PC-3 (cell line): ENCODE results near the gene PRADC1. TPM values are rescaled to one million over a fixed set of nuclear protein-coding genes. Genes with fewer than 3 reads are reported as not detected.
A peak's percentile ranks its signal among the peaks of the same experiment; 100 is the strongest.

Experiments
- ATAC-seq: fragments of 200-7000 bp; cut with Tn5 transposase; 2 replicates; pipeline ENCODE4 v1.9.1; 2020; ENCODE audit warnings: mild to moderate bottlenecking, moderate library complexity
- BruUV-seq: library from RNA; stranded (reverse); fragments of 400-500 nt; replicated peaks from 2 replicates; lab custom pipeline; 2021; lab: Mats Ljungman, UMichigan
- CTCF ChIA-PET: fragments of 300-600 bp; sonication (Branson Sonifier 250); formaldehyde crosslinking; loops from one replicate; lab custom pipeline; 2022; ENCODE audit warnings: antibody characterized with exemption; lab: Charles Lee
- POLR2A ChIA-PET: fragments of 300-600 bp; sonication (Branson Sonifier 250); formaldehyde crosslinking; loops from one replicate; lab custom pipeline; 2022; ENCODE audit warnings: antibody characterized with exemption; ENCODE audit not compliant: unreplicated experiment; lab: Charles Lee
- DNase-seq: peaks from one replicate; pipeline ENCODE4 v3.0.0-alpha.2; 2015
- H2AFZ ChIP-seq: fragments of 300-600 bp; sonication (generic); 2 replicates; pipeline ENCODE4 v1.6.0; 2016; ENCODE audit warnings: antibody characterized with exemption, low read length
- H3F3A ChIP-seq: fragments of 300-600 bp; sonication (generic); one replicate; pipeline ENCODE4 v1.6.0; 2017; ENCODE audit warnings: antibody characterized with exemption, low read length, control low read depth, mild to moderate bottlenecking; ENCODE audit not compliant: unreplicated experiment
- H3K27ac ChIP-seq: fragments of 300-600 bp; sonication (generic); 2 replicates; pipeline ENCODE4 v1.5.1; 2016; ENCODE audit warnings: mild to moderate bottlenecking, low read length
- H3K27me3 ChIP-seq: fragments of 300-600 bp; sonication (generic); 2 replicates; pipeline ENCODE4 v1.6.1; 2016; ENCODE audit warnings: low read length, mixed read lengths
- H3K36me3 ChIP-seq: fragments of 300-600 bp; sonication (generic); 2 replicates; pipeline ENCODE4 v1.6.1; 2016; ENCODE audit warnings: low read depth, mixed run types, low read length, mixed read lengths
- H3K4me1 ChIP-seq: fragments of 300-600 bp; sonication (generic); 2 replicates; pipeline ENCODE4 v1.5.1; 2016; ENCODE audit warnings: low read length; ENCODE audit not compliant: insufficient read depth
- H3K4me2 ChIP-seq: fragments of 300-600 bp; sonication (generic); 2 replicates; pipeline ENCODE4 v1.6.0; 2016; ENCODE audit warnings: low read length
- H3K4me3 ChIP-seq: fragments of 300-600 bp; sonication (generic); 2 replicates; pipeline ENCODE4 v1.5.1; 2016; ENCODE audit warnings: mild to moderate bottlenecking, low read length, mixed read lengths
- H3K79me2 ChIP-seq: fragments of 300-600 bp; sonication (generic); 2 replicates; pipeline ENCODE4 v1.6.1; 2017; ENCODE audit warnings: low read length, mixed read lengths
- H3K9ac ChIP-seq: fragments of 300-600 bp; sonication (generic); 2 replicates; pipeline ENCODE4 v1.6.0; 2016; ENCODE audit warnings: mild to moderate bottlenecking, low read length
- H3K9me2 ChIP-seq: fragments of 300-600 bp; sonication (generic); replicated peaks from 2 replicates; pipeline ENCODE4 v1.6.1; 2016; ENCODE audit warnings: mixed run types, low read length, mixed read lengths
- H3K9me3 ChIP-seq: fragments of 300-600 bp; sonication (generic); 2 replicates; pipeline ENCODE4 v1.6.1; 2016; ENCODE audit warnings: low read length, mixed read lengths
- H4K20me1 ChIP-seq: fragments of 300-600 bp; sonication (generic); 2 replicates; pipeline ENCODE4 v1.6.1; 2016; ENCODE audit warnings: low read length, mixed read lengths
- CTCF ChIP-seq: fragments of 300-600 bp; sonication (generic); conservative IDR thresholded peaks from 2 replicates; pipeline ENCODE4 v1.5.1; 2017; ENCODE audit warnings: antibody characterized with exemption, low read depth, mild to moderate bottlenecking, low read length
- EZH2 ChIP-seq: fragments of 300-600 bp; sonication (generic); IDR thresholded peaks from one replicate; pipeline ENCODE4 v1.6.1; 2017; ENCODE audit warnings: antibody characterized with exemption, mild to moderate bottlenecking, low read length; ENCODE audit not compliant: unreplicated experiment
- EZH2phosphoT487 ChIP-seq: fragments of 300-600 bp; sonication (generic); IDR thresholded peaks from 2 replicates; pipeline ENCODE4 v1.6.1; 2018; ENCODE audit warnings: mild to moderate bottlenecking, antibody characterized with exemption, low read length, borderline replicate concordance
- intact Hi-C: fragments of 100-400 bp; cut with micrococcal nuclease; formaldehyde crosslinking; loops from 2 replicates; pipeline ENCODE4 v1.9.0; 2023
- total RNA-seq: library from RNA; depleted of rRNA; stranded (reverse); fragments of >200 nt; gene quantifications from 2 replicates; pipeline ENCODE4 v1.2.3, GENCODE V29; 2014

Gene PRADC1
- total RNA-seq, 1 experiment from 2014 or later, result 62.5 TPM

- H3K9ac ChIP-seq, result no peak overlapping the region
- H3F3A ChIP-seq, result no peaks in the 10 kb centered on the region
- H3K27me3 ChIP-seq, result no peaks in the 10 kb centered on the region
- intact Hi-C loops, result no loop called here
- H4K20me1 ChIP-seq, result no peaks in the 10 kb centered on the region; the same call in 1 of the 2 replicates
- ChIA-PET POLR2A (interaction anchor here (0.6 kb wide), 1 partner anchor 16 kb away, joined by 3 read pairs; no protein-coding TSS in a partner anchor), CTCF (no interaction called here)
- ATAC-seq (peak; percentile 69), DNase-seq (peak; percentile 60)
- no TSS peak for BruUV-seq
- no peak for TF ChIP-seq EZH2phosphoT487
- peak; percentile 10; the same call in 1 of the 2 replicates for TF ChIP-seq CTCF
- TF ChIP-seq EZH2, result no peak
- H3K4me1 ChIP-seq, result 0 out of 2 replicates have a peak, but pooled peaks cover 4% of the 10 kb centered on the region
- 0 out of 2 replicates have a peak, but pooled peaks cover 4% of the 10 kb centered on the region for H3K79me2 ChIP-seq
- peak overlapping the region; percentile 26 for H2AFZ ChIP-seq
- peak overlapping the region; percentile 59 for H3K4me3 ChIP-seq
- no peaks in the 10 kb centered on the region for H3K9me2 ChIP-seq
- peak overlapping the region; percentile 64 for H3K4me2 ChIP-seq
- no peaks in the 10 kb centered on the region for H3K9me3 ChIP-seq
- no peak overlapping the region for H3K27ac ChIP-seq
- H3K36me3 ChIP-seq, result no peaks in the 10 kb centered on the region
Measured at GRCh38 chr2:73268830-73269685, 36.0 kb upstream of the PRADC1 start.

GRCh38 chr2:73268366-73268829 is 35.4 kb upstream of the PRADC1 start:
- BruUV-seq, result no TSS peak
- Histone ChIP-seq H3K27me3 (no peaks in the 10 kb centered on the region), H3K4me2 (peak overlapping the region; percentile 60), H3K79me2 (0 out of 2 replicates have a peak, but pooled peaks cover 4% of the 10 kb centered on the region), H3K9me2 (no peaks in the 10 kb centered on the region), H4K20me1 (no peaks in the 10 kb centered on the region; the same call in 1 of the 2 replicates), H3K36me3 (no peaks in the 10 kb centered on the region), H3F3A (no peaks in the 10 kb centered on the region), H3K9me3 (no peaks in the 10 kb centered on the region), H3K4me1 (0 out of 2 replicates have a peak, but pooled peaks cover 4% of the 10 kb centered on the region), H3K4me3 (peak overlapping the region; percentile 53), H3K27ac (no peak overlapping the region), H3K9ac (no peak overlapping the region), H2AFZ (0 out of 2 replicates have a peak overlapping the region, but pooled peaks have one; percentile 26)
- intact Hi-C loops, result no loop called here
- TF ChIP-seq EZH2phosphoT487, result no peak
- TF ChIP-seq EZH2, result no peak
- TF ChIP-seq CTCF, result no peak
- no peak for DNase-seq
- ChIA-PET CTCF (no interaction called here), POLR2A (interaction anchor here (0.6 kb wide), 1 partner anchor 17 kb away, joined by 3 read pairs; no protein-coding TSS in a partner anchor)
- ATAC-seq, result peak; percentile 42
